ENCODE data around the gene PTMS. TPM values are rescaled to one million over a fixed set of nuclear protein-coding genes. Genes with fewer than 3 reads are reported as not detected.

Gene PTMS
- total and polyA plus RNA-seq, 2 of the 13 experiments (the other 11 are each of a cell fraction or from before 2014, with no cell fraction given) = 40.5 to 82.4 TPM

- TF ChIP-seq ZBTB40 (IDR thresholded peaks at IDR 0.05) (no peak), ZBTB40 (CRISPR knock-in tag; IDR thresholded peaks at IDR 0.05) (0 out of 2 replicates have a peak, but pooled peaks have one; percentile 29), PCBP1 (IDR thresholded peaks at IDR 0.05; ENCODE audit: borderline replicate concordance, low read depth, low read length) (no peak), ZBTB44 (CRISPR knock-in tag; IDR thresholded peaks at IDR 0.05) (no peak), ZNF460 (CRISPR knock-in tag; IDR thresholded peaks at IDR 0.05; ENCODE audit: borderline replicate concordance) (no peak; the same call in 1 of the 2 replicates), ZNF44 (CRISPR knock-in tag; IDR thresholded peaks at IDR 0.05) (no peak), ZNF207 (IDR thresholded peaks at IDR 0.05; ENCODE audit: borderline replicate concordance) (no peak), SRY (CRISPR knock-in tag; IDR thresholded peaks at IDR 0.05) (no peak), ZNF841 (CRISPR knock-in tag; IDR thresholded peaks at IDR 0.05; ENCODE audit: borderline replicate concordance) (no peak), HNF1B (CRISPR knock-in tag; IDR thresholded peaks at IDR 0.05) (peak; percentile 94), BRCA1 (CRISPR knock-in tag; IDR thresholded peaks at IDR 0.05) (no peak), HCFC1 (IDR thresholded peaks at IDR 0.05; ENCODE audit: low read depth, low read length) (no peak), ZNF34 (CRISPR knock-in tag; IDR thresholded peaks at IDR 0.05; ENCODE audit: borderline replicate concordance) (no peak), RORA (CRISPR knock-in tag; IDR thresholded peaks at IDR 0.05) (no peak)
These were observed 26.5 kb downstream of the PTMS start (continued) for GRCh38 chr12:6792522-6793201.

Data from HepG2 (cell line).